ENCODE results near the gene HTT-AS. TPM values are rescaled to one million over a fixed set of nuclear protein-coding genes. Genes with fewer than 3 reads are reported as not detected.

Gene HTT-AS
- total RNA-seq, 2 experiments from 2014 or later, result not detected

- POLR2A ChIA-PET, result no interaction called here
These were observed 38.0 kb downstream of the HTT-AS start for GRCh38 chr4:3036131-3036952.

GRCh38 chr4:3035674-3036073 lies 38.7 kb downstream of the HTT-AS start:
- ChIA-PET CTCF (interaction anchor here (0.6 to 1.4 kb wide), 2 partner anchors 56 to 62 kb away, joined by 3 to 4 read pairs; no protein-coding TSS in a partner anchor), POLR2A (no interaction called here)

More at GRCh38 chr4:3036131-3036952, 38.0 kb downstream of the HTT-AS start:
- CTCF ChIA-PET, result interaction anchor here (1.4 to 2.3 kb wide), 5 partner anchors 11 to 62 kb away, joined by 3 to 28 read pairs (median 5); no protein-coding TSS in a partner anchor

DNA sequence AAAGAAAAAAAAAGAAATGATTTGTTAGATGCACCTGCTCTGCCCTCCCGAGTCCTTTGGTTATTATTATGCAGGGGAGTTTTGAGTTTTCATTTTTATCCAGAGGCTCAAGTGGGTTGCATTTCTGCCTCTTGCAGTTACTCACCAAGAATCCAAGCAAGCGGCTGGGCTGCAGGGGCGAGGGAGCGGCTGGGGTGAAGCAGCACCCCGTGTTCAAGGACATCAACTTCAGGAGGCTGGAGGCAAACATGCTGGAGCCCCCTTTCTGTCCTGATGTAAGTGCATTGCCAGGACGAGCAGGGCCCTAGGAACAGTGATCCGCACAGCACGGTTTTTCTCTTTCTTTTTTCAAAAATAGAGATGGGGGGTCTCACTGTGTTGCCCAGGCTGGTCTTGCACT lies 39.1 kb downstream of the HTT-AS start:
- CTCF ChIA-PET, result interaction anchor here (0.6 kb wide), 1 partner anchor 56 kb away, joined by 4 read pairs; no protein-coding TSS in a partner anchor

DNA sequence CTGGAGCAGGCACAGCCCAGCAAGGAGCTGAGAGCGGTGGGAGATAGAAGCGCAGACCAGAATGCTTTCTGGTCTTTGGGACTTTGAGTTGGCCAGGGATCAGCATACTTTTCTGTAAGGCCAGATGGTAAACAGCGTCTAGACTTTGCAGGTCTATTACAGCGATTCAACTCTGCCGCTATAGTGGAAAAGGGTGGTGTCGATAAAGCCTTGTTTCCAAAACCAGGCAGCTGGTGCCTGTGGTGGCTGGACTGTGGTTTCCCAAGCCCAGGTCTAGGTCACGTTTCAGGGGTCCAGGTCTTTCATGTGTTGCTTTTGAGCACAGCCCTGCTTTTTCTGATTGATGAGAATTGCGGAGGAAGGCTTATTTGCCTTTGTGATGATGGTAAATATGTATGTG lies 40.1 kb downstream of the HTT-AS start:
- ChIA-PET CTCF (interaction anchor here (0.8 kb wide), 1 partner anchor 80 kb away, joined by 3 read pairs; no protein-coding TSS in a partner anchor), POLR2A (no interaction called here)

More for the DNA sequence above, 39.1 kb downstream of the HTT-AS start:
- POLR2A ChIA-PET, result no interaction called here

DNA sequence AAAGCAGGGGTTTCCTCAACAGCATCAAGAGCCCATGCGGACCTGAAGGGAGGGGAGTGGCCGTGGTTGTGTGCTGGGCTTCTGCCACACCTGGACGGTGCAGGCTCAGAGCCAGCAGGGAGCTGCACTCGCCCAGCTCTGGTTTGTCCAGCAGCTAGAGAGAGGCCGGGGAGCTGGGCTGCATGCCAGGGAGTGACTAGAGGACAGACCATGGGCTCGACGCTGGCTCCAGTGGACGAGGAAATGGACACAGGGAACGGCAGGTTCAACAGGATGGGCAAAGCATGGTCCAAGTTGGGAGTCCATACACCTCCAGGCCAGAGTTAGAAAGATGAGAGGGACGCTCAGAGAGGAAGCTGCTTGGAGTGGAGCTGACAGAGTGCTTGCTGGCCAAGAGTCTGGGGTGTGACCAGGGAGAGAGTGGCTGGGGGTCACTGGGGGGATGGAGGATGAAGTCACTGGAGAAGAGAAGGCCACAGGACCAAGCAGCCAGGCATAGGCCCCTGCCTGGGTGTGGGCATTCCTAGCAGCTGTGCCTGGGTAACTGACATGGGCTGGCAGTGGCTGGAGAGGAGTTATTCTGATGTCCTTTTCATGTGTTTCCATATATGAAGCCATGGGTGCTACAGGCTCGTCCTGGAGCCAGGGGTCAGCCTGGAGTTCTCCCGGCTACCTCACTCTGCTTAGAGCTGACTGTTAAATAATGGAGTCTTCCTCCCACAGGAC lies 42.8 kb downstream of the HTT-AS start:
- CTCF ChIA-PET, result interaction anchor here (1.0 to 1.6 kb wide), 3 partner anchors 8 to 53 kb away, joined by 5 to 9 read pairs (median 5); no protein-coding TSS in a partner anchor
- POLR2A ChIA-PET, result no interaction called here

DNA sequence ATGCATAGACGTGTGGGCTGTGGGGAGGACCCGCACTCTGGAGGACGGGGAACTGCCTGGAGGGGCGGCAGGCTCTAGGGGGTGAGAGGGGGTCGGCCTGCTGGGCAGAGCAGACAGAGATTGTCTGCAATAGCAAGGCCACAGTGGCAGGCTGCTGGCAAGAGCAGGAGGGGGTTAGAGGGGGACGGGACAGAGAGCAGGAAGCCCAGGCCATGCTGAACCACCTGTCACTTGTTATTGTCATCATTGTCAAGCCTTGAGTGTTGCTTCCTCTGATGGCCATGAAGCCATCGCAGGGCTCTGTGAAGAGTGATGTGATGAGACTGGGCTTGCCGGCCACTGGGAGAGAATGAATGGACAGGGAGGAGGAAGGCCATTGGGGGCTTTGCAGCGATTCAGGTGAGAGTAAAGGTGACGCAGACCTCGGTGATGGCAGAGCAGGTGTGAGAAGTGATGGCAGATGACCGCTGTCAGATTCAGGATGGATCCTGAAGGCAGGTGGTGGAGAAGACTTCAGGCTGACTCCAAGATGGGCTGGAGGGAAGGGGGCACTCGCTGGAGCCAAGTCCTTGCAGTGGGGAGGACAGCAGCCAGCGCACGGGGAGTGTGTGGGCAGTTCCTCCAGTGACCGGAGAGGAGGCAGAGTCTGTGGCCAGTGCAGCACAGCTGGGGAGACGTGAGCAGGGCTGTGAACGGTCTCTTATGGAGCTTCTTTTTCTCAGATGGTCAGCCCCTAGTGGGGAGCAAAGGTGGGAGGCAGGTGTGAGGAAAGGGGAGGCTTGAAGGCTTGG lies 43.6 kb downstream of the HTT-AS start:
- ChIA-PET POLR2A (no interaction called here), CTCF (interaction anchor here (1.0 kb wide), 1 partner anchor 52 kb away, joined by 5 read pairs; no protein-coding TSS in a partner anchor)

GRCh38 chr4:3029464-3029863 lies 44.9 kb downstream of the HTT-AS start:
- CTCF ChIA-PET, result no interaction called here
- POLR2A ChIA-PET, result no interaction called here

DNA sequence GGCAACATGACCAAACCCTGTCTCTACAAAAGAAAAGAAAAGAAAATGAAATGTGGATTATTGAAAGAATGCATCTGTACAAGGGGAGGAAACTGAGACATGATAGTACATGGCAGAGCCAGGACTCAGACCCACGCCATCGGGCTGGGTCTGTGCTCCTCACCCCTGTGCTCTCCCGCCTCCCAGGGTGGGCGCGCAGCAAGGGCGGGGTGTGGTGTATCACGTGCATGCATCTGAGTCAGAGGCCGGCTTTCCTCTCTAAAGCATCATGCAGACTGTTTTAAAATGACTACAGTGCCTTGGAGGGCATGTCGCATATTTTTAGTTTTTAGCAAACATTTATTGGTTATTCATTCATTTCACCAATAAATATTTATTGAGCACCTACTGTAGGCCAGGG lies 47.8 kb downstream of the HTT-AS start:
- ChIA-PET CTCF (interaction anchor here (1.2 kb wide), 1 partner anchor 48 kb away, joined by 4 read pairs; no protein-coding TSS in a partner anchor), POLR2A (no interaction called here)

- ChIA-PET POLR2A (no interaction called here), CTCF (no interaction called here)
These were observed 48.5 kb downstream of the HTT-AS start for GRCh38 chr4:3025881-3026280.

DNA sequence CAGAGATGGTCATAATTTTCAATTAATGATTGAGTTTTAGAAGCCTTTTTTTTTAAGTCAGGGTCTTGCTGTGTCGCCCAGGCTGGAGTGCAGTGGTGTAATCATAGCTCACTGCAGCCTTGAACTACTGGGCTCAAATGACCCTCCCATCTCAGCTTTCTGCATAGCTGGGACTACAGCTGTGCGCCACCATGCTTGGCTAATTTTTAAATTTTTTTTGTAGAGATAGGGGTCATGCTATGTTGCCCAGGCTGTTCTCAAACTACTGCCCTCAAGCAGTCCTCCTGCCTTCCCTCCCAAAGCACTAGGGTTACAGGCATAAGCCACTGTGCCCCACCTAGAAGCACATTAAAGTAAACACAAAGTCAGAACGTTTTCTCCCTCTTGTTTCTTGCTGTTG lies 51.7 kb downstream of the HTT-AS start:
- POLR2A ChIA-PET, result no interaction called here

DNA sequence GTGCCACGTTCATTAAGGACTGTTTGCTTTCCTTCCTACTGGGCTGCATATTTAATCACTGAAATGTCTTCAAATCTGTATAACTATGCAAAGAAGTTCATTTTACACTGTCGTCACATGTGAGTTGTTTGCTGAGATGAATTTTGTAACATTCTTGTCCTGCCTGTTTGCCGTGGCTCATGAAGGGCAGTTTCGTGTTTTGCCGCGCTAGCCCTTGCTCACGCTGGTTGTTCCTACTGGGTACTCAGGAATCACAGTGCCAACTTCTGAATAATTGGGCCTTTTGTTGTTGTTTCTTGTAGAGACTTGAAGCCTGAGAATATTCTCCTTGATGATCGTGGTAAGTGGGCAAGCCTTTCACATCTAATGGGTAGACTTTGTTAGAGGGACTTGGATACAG lies 52.2 kb downstream of the HTT-AS start:
- POLR2A ChIA-PET, result no interaction called here
- CTCF ChIA-PET, result no interaction called here

More for the DNA sequence above, 51.7 kb downstream of the HTT-AS start:
- CTCF ChIA-PET, result interaction anchor here (1.4 kb wide), 1 partner anchor 9 kb away, joined by 5 read pairs; no protein-coding TSS in a partner anchor

- ChIA-PET CTCF (no interaction called here), POLR2A (no interaction called here)
These were observed 52.7 kb downstream of the HTT-AS start for GRCh38 chr4:3021627-3022026.

GRCh38 chr4:3021127-3021526 lies 53.2 kb downstream of the HTT-AS start:
- CTCF ChIA-PET, result no interaction called here

DNA sequence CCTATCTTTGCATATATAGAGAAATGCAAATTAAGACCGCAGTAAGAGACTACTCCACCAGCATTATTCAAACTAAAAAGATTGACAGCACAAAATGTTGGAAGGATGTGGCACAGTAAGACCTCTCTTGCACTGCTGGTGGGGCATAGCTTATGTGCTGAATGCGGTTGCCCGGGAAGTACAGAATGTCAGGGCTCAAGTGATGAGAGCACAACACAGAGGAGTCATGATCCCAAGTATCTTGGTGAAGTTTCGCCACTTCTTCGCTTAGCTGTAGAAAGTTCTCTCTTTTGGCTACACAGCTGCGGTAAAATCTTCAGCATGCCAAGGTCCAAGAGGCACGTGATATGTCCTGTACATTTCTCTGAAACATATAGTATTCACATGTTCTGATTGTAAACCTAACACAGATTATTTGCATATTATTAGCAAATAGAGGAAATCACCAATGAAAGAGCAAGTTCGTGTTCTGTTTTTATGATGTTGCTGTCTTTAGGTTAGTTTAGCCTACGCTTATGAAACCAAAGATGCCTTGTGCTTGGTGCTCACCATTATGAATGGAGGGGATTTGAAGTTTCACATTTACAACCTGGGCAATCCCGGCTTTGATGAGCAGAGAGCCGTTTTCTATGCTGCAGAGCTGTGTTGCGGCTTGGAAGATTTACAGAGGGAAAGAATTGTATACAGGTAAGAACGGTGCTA lies 55.0 kb downstream of the HTT-AS start:
- POLR2A ChIA-PET, result no interaction called here
- CTCF ChIA-PET, result no interaction called here

More at GRCh38 chr4:3021127-3021526, 53.2 kb downstream of the HTT-AS start:
- POLR2A ChIA-PET, result no interaction called here

DNA sequence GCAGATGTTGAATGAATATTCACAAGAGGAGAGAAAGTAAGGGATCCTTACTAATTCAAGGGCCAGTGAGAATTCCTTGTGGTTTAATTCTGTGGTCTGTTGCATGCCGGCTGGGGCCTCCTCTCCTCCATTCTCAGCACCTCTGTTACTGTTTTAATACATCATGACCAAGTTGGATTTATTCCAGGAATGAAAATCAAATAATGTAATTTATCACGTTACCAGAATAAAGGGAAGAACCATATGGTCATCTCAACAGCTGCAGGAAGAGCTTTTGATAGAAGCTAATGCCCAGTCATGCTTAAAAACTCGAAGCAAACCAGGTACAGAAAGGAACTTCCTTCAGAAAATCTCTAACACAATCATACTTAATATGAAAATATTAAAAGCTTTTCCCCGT lies 56.8 kb downstream of the HTT-AS start:
- ChIA-PET POLR2A (no interaction called here), CTCF (interaction anchor here (1.2 kb wide), 2 partner anchors 10 to 39 kb away, joined by 3 read pairs; no protein-coding TSS in a partner anchor)

DNA sequence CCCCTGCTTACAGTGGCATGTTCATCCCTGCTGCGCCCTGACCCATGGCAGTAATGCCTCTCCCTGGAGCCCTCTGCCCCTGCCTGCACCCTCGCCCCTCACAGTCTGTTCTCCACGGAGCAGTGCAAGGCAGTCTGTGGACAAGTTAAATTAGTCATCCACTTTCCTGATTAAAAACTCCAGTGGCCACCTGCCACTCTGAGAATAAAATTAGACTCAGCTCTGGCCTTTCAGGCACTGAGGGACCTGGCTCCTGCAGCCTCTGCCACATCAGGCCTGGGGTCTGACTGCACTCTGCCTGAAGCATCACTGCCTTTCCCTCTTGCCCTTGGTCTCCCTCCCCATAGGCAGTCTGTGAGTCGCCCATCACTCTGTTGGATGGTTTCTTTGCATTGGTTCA lies 57.4 kb downstream of the HTT-AS start:
- ChIA-PET CTCF (interaction anchor here (0.6 to 1.2 kb wide), 2 partner anchors 9 to 21 kb away, joined by 3 to 4 read pairs; no protein-coding TSS in a partner anchor), POLR2A (interaction anchor here (0.8 kb wide), 1 partner anchor 61 kb away, joined by 4 read pairs; no protein-coding TSS in a partner anchor)

- CTCF ChIA-PET, result interaction anchor here (0.7 to 2.1 kb wide), 5 partner anchors 24 to 216 kb away, joined by 3 to 7 read pairs (median 5); no protein-coding TSS in a partner anchor
- POLR2A ChIA-PET, result interaction anchor here (0.5 kb wide), 1 partner anchor 24 kb away, joined by 4 read pairs; no protein-coding TSS in a partner anchor
These were observed 60.4 kb downstream of the HTT-AS start for GRCh38 chr4:3013839-3014350.

Measured in activated CD8-positive, alpha-beta memory T cell treated with anti-CD3 and anti-CD28 coated beads for 36 hours (primary cell).